OCI-LY7 (cell line): Measurements from ENCODE around the gene SUN5. TPM values are rescaled to one million over a fixed set of nuclear protein-coding genes. Genes with fewer than 3 reads are reported as not detected.

ENCODE experiments used
- BruUV-seq: library from RNA; stranded (reverse); fragments of 400-500 nt; replicated peaks from 2 replicates; lab custom pipeline; 2021; lab: Mats Ljungman, UMichigan
- CTCF ChIA-PET: fragments of 300-600 bp; sonication (Branson Sonifier 250); formaldehyde crosslinking; loops from one replicate; lab custom pipeline; 2022; ENCODE audit warnings: antibody characterized with exemption; ENCODE audit not compliant: unreplicated experiment; lab: Charles Lee
- POLR2A ChIA-PET: fragments of 300-600 bp; sonication (Branson Sonifier 250); formaldehyde crosslinking; loops from one replicate; lab custom pipeline; 2022; ENCODE audit warnings: antibody characterized with exemption; lab: Charles Lee
- DNase-seq: peaks from one replicate; pipeline ENCODE4 v3.0.0-alpha.2; 2015; ENCODE audit warnings: low spot score
- H2AFZ ChIP-seq: fragments of 200-600 bp; sonication (generic), shearing (Covaris generic); 2 replicates; pipeline ENCODE4 v1.6.1; 2014; ENCODE audit warnings: mild to moderate bottlenecking, antibody characterized with exemption, low read length, moderate library complexity
- H3K27ac ChIP-seq: fragments of 200-600 bp; sonication (generic); 2 replicates; pipeline ENCODE4 v1.5.1; 2014; ENCODE audit warnings: mixed run types, low read depth, mild to moderate bottlenecking, moderate library complexity, low read length, inconsistent platforms; ENCODE audit not compliant: poor library complexity, severe bottlenecking
- H3K36me3 ChIP-seq: fragments of 200-600 bp; sonication (generic); 2 replicates; pipeline ENCODE4 v1.6.1; 2014; ENCODE audit warnings: mild to moderate bottlenecking, antibody characterized with exemption, low read length, moderate library complexity, mixed read lengths; ENCODE audit not compliant: insufficient read depth
- H3K4me1 ChIP-seq: fragments of 200-600 bp; sonication (generic); 2 replicates; pipeline ENCODE4 v1.5.1; 2014; ENCODE audit warnings: mild to moderate bottlenecking, low read length; ENCODE audit not compliant: insufficient read depth, poor library complexity, severe bottlenecking
- H3K4me2 ChIP-seq: fragments of 200-600 bp; sonication (generic); 2 replicates; pipeline ENCODE4 v1.6.1; 2014; ENCODE audit warnings: mild to moderate bottlenecking, low read length
- H3K4me3 ChIP-seq: fragments of 200-600 bp; sonication (generic); 2 replicates; pipeline ENCODE4 v1.5.1; 2014; ENCODE audit warnings: mild to moderate bottlenecking, low read depth, low read length; ENCODE audit not compliant: poor library complexity, severe bottlenecking
- H3K79me2 ChIP-seq: fragments of 200-600 bp; sonication (generic); 2 replicates; pipeline ENCODE4 v1.6.1; 2016; ENCODE audit warnings: low read depth, mild to moderate bottlenecking, low read length, moderate library complexity, mixed read lengths; ENCODE audit not compliant: insufficient read depth
- H3K9me2 ChIP-seq: fragments of 200-600 bp; sonication (generic); 2 replicates; pipeline ENCODE4 v1.6.1; 2016; ENCODE audit warnings: mild to moderate bottlenecking, low read length, mixed read lengths; ENCODE audit not compliant: insufficient read depth
- H3K9me3 ChIP-seq: fragments of 200-600 bp; sonication (generic); 2 replicates; pipeline ENCODE4 v1.6.1; 2014; ENCODE audit warnings: mild to moderate bottlenecking, mixed run types, low read length, mixed read lengths
- H4K20me1 ChIP-seq: fragments of 200-600 bp; sonication (generic); 2 replicates; pipeline ENCODE4 v1.6.1; 2014; ENCODE audit warnings: mild to moderate bottlenecking, antibody characterized with exemption, low read length, moderate library complexity, mixed read lengths; ENCODE audit not compliant: insufficient read depth
- CTCF ChIP-seq: fragments of 200-600 bp; sonication (generic); conservative IDR thresholded peaks from 2 replicates; pipeline ENCODE4 v1.5.1; 2014; ENCODE audit warnings: mild to moderate bottlenecking, antibody characterized with exemption, low read length, moderate library complexity, mixed read lengths
- EZH2phosphoT487 ChIP-seq: fragments of 200-600 bp; sonication (generic); IDR thresholded peaks from 2 replicates; pipeline ENCODE4 v1.6.1; 2018; ENCODE audit warnings: low read depth, borderline replicate concordance, mild to moderate bottlenecking, mixed run types, antibody characterized with exemption, low read length, moderate library complexity, mixed read lengths
- intact Hi-C: fragments of 100-400 bp; cut with micrococcal nuclease; formaldehyde crosslinking; loops from one replicate; pipeline ENCODE4 v1.10.0; 2022; ENCODE audit not compliant: unreplicated experiment
- total RNA-seq, 2 experiments: library from RNA; depleted of rRNA in 1 of 2; stranded (reverse); fragments of >200 nt in 1 of 2; shearing (Covaris generic) in 1 of 2; gene quantifications; 2 replicates each; pipeline ENCODE4 v1.2.3, GENCODE V29; 2014 to 2022

The SUN5 gene
- total RNA-seq, 2 experiments from 2014 or later, result not detected

GRCh38 chr20:33019465-33020277, 15.4 kb upstream of the SUN5 start:
- H3K79me2 ChIP-seq, result no peaks in the 10 kb centered on the region
- H3K9me2 ChIP-seq, result no peaks in the 10 kb centered on the region
- no peak overlapping the region for H3K4me2 ChIP-seq
- TF ChIP-seq CTCF, result no peak
- TF ChIP-seq EZH2phosphoT487, result no peak
- H2AFZ ChIP-seq, result no peak overlapping the region
- H3K4me1 ChIP-seq, result no peaks in the 10 kb centered on the region
- intact Hi-C loops, result no loop called here
- no peaks in the 10 kb centered on the region for H3K36me3 ChIP-seq
- CTCF ChIA-PET, result no interaction called here
- BruUV-seq, result no TSS peak
- H3K4me3 ChIP-seq, result no peak overlapping the region
- POLR2A ChIA-PET, result no interaction called here
- no peak for DNase-seq
- H4K20me1 ChIP-seq, result no peaks in the 10 kb centered on the region
- H3K27ac ChIP-seq, result no peak overlapping the region
- H3K9me3 ChIP-seq, result no peaks in the 10 kb centered on the region

GRCh38 chr20:33018169-33018931, 14.1 kb upstream of the SUN5 start:
- Histone ChIP-seq H3K4me1 (no peaks in the 10 kb centered on the region), H3K9me2 (no peaks in the 10 kb centered on the region), H3K4me3 (no peak overlapping the region), H3K9me3 (no peaks in the 10 kb centered on the region), H4K20me1 (no peaks in the 10 kb centered on the region), H2AFZ (no peak overlapping the region), H3K4me2 (no peak overlapping the region), H3K36me3 (no peaks in the 10 kb centered on the region), H3K79me2 (no peaks in the 10 kb centered on the region), H3K27ac (no peak overlapping the region)
- DNase-seq, result no peak
- no peak for TF ChIP-seq CTCF
- no peak for TF ChIP-seq EZH2phosphoT487
- no TSS peak for BruUV-seq
- intact Hi-C loops, result no loop called here
- CTCF ChIA-PET, result no interaction called here
- POLR2A ChIA-PET, result no interaction called here
